Parathyroid adenoma (tissue), 2 donors: ENCODE results near the gene MCRIP2.
"Not testable (repeated sequence)": the region's sequence is repeated elsewhere in the genome, so short reads cannot be mapped to it uniquely, and the experiment has no call there.

Source experiments
- H2AFZ ChIP-seq: fragments of 300-600 bp; sonication (generic); one replicate; pipeline ENCODE4 v1.7.0; 2017; ENCODE audit warnings: antibody characterized with exemption, mild to moderate bottlenecking
- H3K27ac ChIP-seq: fragments of 300-600 bp; sonication (generic); one replicate; pipeline ENCODE4 v1.7.0; 2017
- H3K27me3 ChIP-seq: fragments of 300-600 bp; sonication (generic); one replicate; pipeline ENCODE4 v1.7.0; 2017; ENCODE audit warnings: low read length; ENCODE audit not compliant: control insufficient read depth, insufficient read depth
- H3K36me3 ChIP-seq: fragments of 300-600 bp; sonication (generic); one replicate; pipeline ENCODE4 v1.7.0; 2017; ENCODE audit warnings: low read length; ENCODE audit not compliant: control insufficient read depth, insufficient read depth
- H3K4me1 ChIP-seq: fragments of 300-600 bp; sonication (generic); one replicate; pipeline ENCODE4 v1.7.0; 2017; ENCODE audit warnings: control low read depth
- H3K4me2 ChIP-seq: fragments of 300-600 bp; sonication (generic); one replicate; pipeline ENCODE4 v1.7.0; 2017; ENCODE audit warnings: low read length
- H3K4me3 ChIP-seq: fragments of 300-600 bp; sonication (generic); one replicate; pipeline ENCODE4 v1.7.0; 2017; ENCODE audit warnings: low read depth, low read length
- H3K79me2 ChIP-seq: fragments of 300-600 bp; sonication (generic); one replicate; pipeline ENCODE4 v1.7.0; 2017; ENCODE audit warnings: control low read depth
- H3K9ac ChIP-seq: fragments of 300-600 bp; sonication (generic); one replicate; pipeline ENCODE4 v1.7.0; 2017; ENCODE audit warnings: mild to moderate bottlenecking
- H3K9me3 ChIP-seq: fragments of 300-600 bp; sonication (generic); one replicate; pipeline ENCODE4 v1.7.0; 2017; ENCODE audit warnings: low read length; ENCODE audit not compliant: control insufficient read depth
- CTCF ChIP-seq: fragments of 300-600 bp; sonication (generic); IDR thresholded peaks from one replicate; pipeline ENCODE4 v1.7.0; 2017; ENCODE audit warnings: antibody characterized with exemption, mild to moderate bottlenecking
- donor health status: primary hyperparathyroidism.

The MCRIP2 gene

DNA sequence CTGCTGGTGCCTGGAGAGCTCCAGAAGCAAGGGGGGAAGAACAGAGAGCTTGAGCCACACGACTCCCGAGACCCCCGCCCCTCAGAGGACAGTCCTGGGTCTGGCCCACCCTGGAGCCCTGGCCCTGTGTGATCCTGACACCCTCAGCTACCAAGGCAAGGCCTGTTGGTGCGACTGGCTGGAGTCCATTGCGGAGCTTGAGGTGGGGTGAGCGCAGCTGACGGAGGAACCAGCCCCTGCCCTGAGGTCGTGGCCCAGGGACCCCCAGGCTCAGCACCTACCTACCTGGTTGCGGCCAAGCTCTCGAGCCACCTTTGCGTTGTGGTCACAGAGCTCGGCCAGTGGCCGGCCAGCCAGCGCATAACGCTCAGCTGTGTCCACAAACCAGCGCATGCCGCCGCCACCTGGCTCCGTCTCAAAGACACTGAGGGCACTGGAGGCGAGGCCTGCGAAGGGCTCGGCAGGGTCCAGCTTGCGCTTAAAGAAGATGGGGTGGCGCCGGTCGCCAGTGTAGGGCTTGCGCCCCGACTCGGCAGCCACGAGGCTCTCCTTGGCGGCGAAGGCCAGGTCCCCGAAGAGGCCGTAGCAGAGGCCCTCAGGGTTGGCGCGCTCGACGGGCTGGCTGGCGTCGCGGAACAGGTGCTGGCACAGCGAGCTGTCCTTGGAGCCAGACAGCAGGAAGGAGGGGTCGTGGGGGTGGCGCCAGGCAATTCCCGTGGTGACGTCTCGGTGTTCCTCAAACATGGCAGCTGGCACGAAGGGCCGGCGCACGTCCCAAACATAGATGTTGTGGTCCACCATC is 45.0 kb downstream of the MCRIP2 start:
- H3K9ac ChIP-seq = no peak overlapping the region
- no peaks in the 10 kb centered on the region for H3K9me3 ChIP-seq
- H3K36me3 ChIP-seq = no peaks in the 10 kb centered on the region
- H3K27me3 ChIP-seq = no peaks in the 10 kb centered on the region
- H3K79me2 ChIP-seq = peaks cover 8% of the 10 kb centered on the region
- no peak overlapping the region for H3K27ac ChIP-seq
- H2AFZ ChIP-seq = no peak overlapping the region
- H3K4me1 ChIP-seq = peaks cover 16% of the 10 kb centered on the region
- H3K4me2 ChIP-seq = no peak overlapping the region
- no peak for TF ChIP-seq CTCF
- no peak overlapping the region for H3K4me3 ChIP-seq

DNA sequence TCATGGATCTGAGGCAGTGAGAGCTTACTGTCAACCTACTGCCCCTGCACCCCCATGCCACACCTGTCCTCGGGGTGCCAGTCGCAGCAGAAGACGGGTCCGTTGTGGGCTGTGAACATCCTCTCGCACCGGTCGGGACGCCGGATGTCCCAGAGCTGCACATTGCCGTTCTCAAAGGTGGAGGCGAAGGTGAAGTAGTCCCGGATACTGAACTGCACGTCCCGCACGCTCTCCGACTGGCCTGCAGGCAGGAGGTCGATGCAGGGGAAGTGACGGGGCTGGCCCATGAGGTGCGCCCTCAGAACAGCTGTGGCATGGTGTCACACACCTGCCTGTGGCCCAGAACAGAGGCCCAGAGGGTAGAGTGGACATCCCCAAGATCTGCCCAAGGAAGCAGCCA is 45.9 kb downstream of the MCRIP2 start:
- no peaks in the 10 kb centered on the region for H3K9me3 ChIP-seq
- H3K9ac ChIP-seq = no peak overlapping the region
- no peak overlapping the region for H2AFZ ChIP-seq
- no peaks in the 10 kb centered on the region for H3K36me3 ChIP-seq
- H3K4me2 ChIP-seq = no peak overlapping the region
- no peaks in the 10 kb centered on the region for H3K27me3 ChIP-seq
- TF ChIP-seq CTCF = no peak
- H3K79me2 ChIP-seq = peaks cover 8% of the 10 kb centered on the region
- peaks cover 20% of the 10 kb centered on the region for H3K4me1 ChIP-seq
- H3K27ac ChIP-seq = no peak overlapping the region
- no peak overlapping the region for H3K4me3 ChIP-seq

DNA sequence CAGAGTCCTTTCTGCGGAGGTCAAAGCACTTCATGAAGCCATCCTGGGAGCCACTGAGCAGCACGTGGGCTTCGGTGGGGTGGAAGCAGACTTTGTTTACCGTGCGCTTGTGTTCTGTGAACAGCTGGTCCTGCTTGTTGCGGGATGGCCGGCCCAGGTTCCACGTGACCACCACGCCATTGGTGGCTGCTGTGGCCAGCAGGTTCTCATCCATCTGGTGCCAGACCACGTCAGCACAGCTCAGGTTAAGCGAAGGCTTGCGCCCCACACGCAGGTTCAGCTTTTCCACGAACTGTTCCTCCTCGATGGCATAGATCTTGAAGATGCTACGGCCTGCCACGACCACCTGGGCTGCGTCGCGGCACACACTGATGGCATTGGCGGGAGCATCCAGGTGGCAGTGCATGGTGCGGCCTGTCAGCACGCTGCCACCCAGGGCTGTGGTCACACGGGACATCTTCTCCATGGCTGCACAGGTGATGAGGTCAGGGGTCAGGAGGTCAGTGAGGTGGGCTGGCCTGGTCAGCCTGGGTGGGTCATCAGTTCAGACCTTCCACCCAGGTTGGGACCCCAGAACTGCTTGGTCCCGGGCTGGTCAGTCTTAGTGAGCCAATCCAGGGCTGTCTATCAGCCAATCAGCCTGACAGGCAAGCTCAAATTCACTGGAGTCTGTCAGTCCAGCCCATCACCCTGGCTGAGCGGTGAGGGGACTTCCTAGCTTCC is 47.7 kb downstream of the MCRIP2 start:
- Histone ChIP-seq H3K79me2 (peaks cover 6% of the 10 kb centered on the region), H3K27ac (peak overlapping the region; percentile 74)
- TF ChIP-seq CTCF = no peak

GRCh38 chr16:691242-691641 is 49.6 kb downstream of the MCRIP2 start:
- peaks cover 22% of the 10 kb centered on the region for H3K4me1 ChIP-seq
- H3K9me3 ChIP-seq, H3K27ac ChIP-seq, H3K36me3 ChIP-seq, H3K27me3 ChIP-seq, H3K79me2 ChIP-seq, H3K9ac ChIP-seq, H3K4me3 ChIP-seq, H3K4me2 ChIP-seq, H2AFZ ChIP-seq: not testable (repeated sequence)

More for the DNA sequence above, 47.7 kb downstream of the MCRIP2 start:
- Histone ChIP-seq H3K9me3 (no peaks in the 10 kb centered on the region), H3K4me3 (peak overlapping the region; percentile 89), H2AFZ (peak overlapping the region; percentile 87), H3K36me3 (no peaks in the 10 kb centered on the region), H3K4me2 (peak overlapping the region; percentile 94), H3K27me3 (no peaks in the 10 kb centered on the region), H3K9ac (peak overlapping the region; percentile 15), H3K4me1 (peaks cover 24% of the 10 kb centered on the region)

- H3K27ac ChIP-seq = no peak overlapping the region
- no peaks in the 10 kb centered on the region for H3K36me3 ChIP-seq
- H3K79me2 ChIP-seq = peaks cover 3% of the 10 kb centered on the region
- H3K4me3 ChIP-seq = no peak overlapping the region
- H2AFZ ChIP-seq = no peak overlapping the region
- no peak for TF ChIP-seq CTCF
- H3K9ac ChIP-seq = no peak overlapping the region
- H3K9me3 ChIP-seq = no peaks in the 10 kb centered on the region
- H3K4me2 ChIP-seq = no peak overlapping the region
- H3K4me1 ChIP-seq = peaks cover 22% of the 10 kb centered on the region
- H3K27me3 ChIP-seq = no peaks in the 10 kb centered on the region
These were observed 50.9 kb downstream of the MCRIP2 start for GRCh38 chr16:692356-693108.
